MCF 10A (cell line): ENCODE results near the gene KLKB1. TPM values are rescaled to one million over a fixed set of nuclear protein-coding genes. Genes with fewer than 3 reads are reported as not detected.

Source experiments
- Bru-seq: library from RNA; stranded (reverse); fragments of 400-500 nt; gene quantifications from one replicate; lab custom pipeline; 2021; lab: Mats Ljungman, UMichigan
- BruChase-seq, 2 experiments: library from RNA; stranded (reverse); fragments of 400-500 nt; gene quantifications; one replicate each; lab custom pipeline; 2021; lab: Mats Ljungman, UMichigan
- BruUV-seq: library from RNA; stranded (reverse); fragments of 400-500 nt; replicated peaks from 2 replicates; lab custom pipeline; 2021; lab: Mats Ljungman, UMichigan
- CTCF ChIA-PET: fragments of 300-600 bp; sonication (Branson Sonifier 250); formaldehyde crosslinking; extraction: SDS; loops from one replicate; lab custom pipeline; 2021; ENCODE audit warnings: antibody characterized with exemption, inconsistent platforms; lab: Yijun Ruan, JAX
- POLR2A ChIA-PET: fragments of 300-600, 350-650 bp; sonication (Branson Sonifier 250); formaldehyde crosslinking; extraction: SDS; loops from one replicate; lab custom pipeline; 2020; ENCODE audit warnings: antibody characterized with exemption, inconsistent platforms; lab: Yijun Ruan, JAX
- DNase-seq: peaks from one replicate; pipeline ENCODE4 v3.0.0-alpha.2; 2018; ENCODE audit not compliant: unreplicated experiment
- H3K27ac Mint-ChIP-seq: one replicate; pipeline ENCODE4 v1.8.0; 2022; ENCODE audit warnings: mild to moderate bottlenecking, low read depth, mixed read lengths; ENCODE audit not compliant: unreplicated experiment
- H3K27me3 Mint-ChIP-seq: one replicate; pipeline ENCODE4 v1.8.0; 2022; ENCODE audit warnings: mixed read lengths; ENCODE audit not compliant: insufficient read depth, unreplicated experiment
- H3K36me3 Mint-ChIP-seq: one replicate; pipeline ENCODE4 v1.8.0; 2022; ENCODE audit warnings: mild to moderate bottlenecking, moderate library complexity, mixed read lengths; ENCODE audit not compliant: insufficient read depth, unreplicated experiment
- H3K4me1 Mint-ChIP-seq: one replicate; pipeline ENCODE4 v1.8.0; 2022; ENCODE audit warnings: mixed read lengths; ENCODE audit not compliant: insufficient read depth, unreplicated experiment
- H3K4me3 Mint-ChIP-seq: one replicate; pipeline ENCODE4 v1.8.0; 2022; ENCODE audit warnings: mild to moderate bottlenecking, moderate library complexity, mixed read lengths; ENCODE audit not compliant: unreplicated experiment
- H3K9me3 Mint-ChIP-seq: one replicate; pipeline ENCODE4 v1.8.0; 2022; ENCODE audit warnings: mixed read lengths; ENCODE audit not compliant: unreplicated experiment
- CTCF ChIP-seq: fragments of 200-600 bp; IDR thresholded peaks from one replicate; pipeline ENCODE4 v1.8.0; 2022; ENCODE audit warnings: antibody characterized with exemption, mild to moderate bottlenecking; ENCODE audit not compliant: unreplicated experiment
- intact Hi-C: fragments of 100-400 bp; cut with micrococcal nuclease; formaldehyde crosslinking; loops from 2 replicates; pipeline ENCODE4 v1.14.1; 2022
- long read RNA-seq: library from polyadenylated mRNA; stranded (forward); transcript quantifications from one replicate; pipeline ENCODE4 v2.0.0, GENCODE V29; 2022
- total RNA-seq: library from RNA; stranded (reverse); gene quantifications from 2 replicates; pipeline ENCODE4 v1.2.3, GENCODE V29; 2022

The KLKB1 gene
- total RNA-seq (0.21 and 0.96 TPM in 2 replicates), Bru-seq, nascent RNA (percentile 29 among the genes with signal in this experiment), BruChase-seq, experiment 1, labeled RNA remaining after a 6-hour chase (percentile 56 among the genes with signal in this experiment), BruChase-seq, experiment 2, labeled RNA remaining after a 2-hour chase (percentile 50 among the genes with signal in this experiment)
- long read RNA-seq, partial matches to known transcripts = 1 of 3 reads
- long read RNA-seq, other reads (novel, unspliced or antisense) = 2 of 3 reads

- CTCF ChIA-PET = no interaction called here
- Mint-ChIP-seq H3K27ac (no peak within 1 kb of the TSS), H3K9me3 (peaks cover 9% of the 10 kb centered on the region), H3K36me3 (no peaks in the 10 kb centered on the region), H3K4me1 (no peaks in the 10 kb centered on the region), H3K27me3 (no peaks in the 10 kb centered on the region), H3K4me3 (no peak within 1 kb of the TSS)
- TF ChIP-seq CTCF = no peak
- intact Hi-C loops = no loop called here
- BruUV-seq = no TSS peak
- peak; percentile 38 for DNase-seq
- POLR2A ChIA-PET = interaction anchor here (0.6 kb wide), 1 partner anchor 668 kb away, joined by 3 read pairs; no protein-coding TSS in a partner anchor
Measured at GRCh38 chr4:186227221-186227620, at the start of gene KLKB1. Gene KLKB1, plus strand, starts transcription at chr4:186227507. Its CDS starts 689 bp downstream, at chr4:186228196.

DNA sequence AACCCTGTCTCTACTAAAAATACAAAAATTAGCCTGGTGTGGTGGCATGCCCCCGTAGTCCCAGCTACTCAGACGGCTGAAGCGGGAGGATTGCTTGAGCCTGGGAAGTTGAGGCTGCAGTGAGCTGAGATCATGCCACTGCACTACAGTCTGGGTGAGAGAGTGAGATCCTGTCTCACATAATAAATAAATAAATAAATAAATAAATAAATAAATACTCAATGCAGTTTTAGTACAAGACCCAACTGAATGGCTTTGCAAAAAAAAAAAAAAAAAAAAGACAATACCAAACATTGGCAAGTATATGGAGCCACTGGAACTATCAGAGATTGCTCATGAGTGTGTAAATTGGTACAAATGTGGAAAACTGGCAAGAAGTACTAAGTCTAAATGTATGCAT lies 39.2 kb upstream of the KLKB1 start:
- no peak overlapping the region for H3K4me3 Mint-ChIP-seq
- ChIA-PET CTCF (interaction anchor here (0.7 kb wide), 1 partner anchor 35 kb away, joined by 3 read pairs; no protein-coding TSS in a partner anchor), POLR2A (no interaction called here)
- no peaks in the 10 kb centered on the region for H3K27me3 Mint-ChIP-seq
- no TSS peak for BruUV-seq
- TF ChIP-seq CTCF = no peak
- intact Hi-C loops = no loop called here
- H3K36me3 Mint-ChIP-seq = peaks cover 9% of the 10 kb centered on the region
- peaks cover 7% of the 10 kb centered on the region for H3K9me3 Mint-ChIP-seq
- no peaks in the 10 kb centered on the region for H3K4me1 Mint-ChIP-seq
- no peak for DNase-seq
- no peak overlapping the region for H3K27ac Mint-ChIP-seq

GRCh38 chr4:186189656-186190055 lies 37.7 kb upstream of the KLKB1 start:
- Mint-ChIP-seq H3K4me3 (peak overlapping the region; percentile 87), H3K36me3 (peaks cover 9% of the 10 kb centered on the region), H3K9me3 (peaks cover 7% of the 10 kb centered on the region), H3K4me1 (no peaks in the 10 kb centered on the region), H3K27me3 (no peaks in the 10 kb centered on the region), H3K27ac (no peak overlapping the region)
- TF ChIP-seq CTCF = no peak
- intact Hi-C loops = loop anchor here (5.0 kb wide), 1 partner anchor 122 kb away; the partner anchor contains the start of gene TLR3
- no TSS peak for BruUV-seq
- ChIA-PET CTCF (interaction anchor here (0.7 to 1.0 kb wide), 2 partner anchors 26 to 40 kb away, joined by 4 to 5 read pairs; no protein-coding TSS in a partner anchor), POLR2A (interaction anchor here (0.6 to 1.7 kb wide), 2 partner anchors 43 to 663 kb away, joined by 3 read pairs; no protein-coding TSS in a partner anchor)
- DNase-seq = no peak

- Mint-ChIP-seq H3K9me3 (no peaks in the 10 kb centered on the region), H3K4me3 (peak overlapping the region; percentile 87), H3K27ac (peak overlapping the region; percentile 51), H3K4me1 (no peaks in the 10 kb centered on the region), H3K27me3 (no peaks in the 10 kb centered on the region), H3K36me3 (peaks cover 4% of the 10 kb centered on the region)
- ChIA-PET CTCF (interaction anchor here (0.6 to 1.3 kb wide), 6 partner anchors 11 to 472 kb away, joined by 3 to 4 read pairs (median 3); no protein-coding TSS in a partner anchor), POLR2A (interaction anchor here (0.7 to 2.3 kb wide), 4 partner anchors 23 to 547 kb away, joined by 3 to 12 read pairs (median 4); partner anchors contain the start of gene TLR3)
- TSS peak; percentile 45 for BruUV-seq
- DNase-seq = no peak
- no peak for TF ChIP-seq CTCF
- intact Hi-C loops = loop anchor here (5.0 kb wide), 1 partner anchor 123 kb away; the partner anchor contains the start of gene TLR3
Measured at GRCh38 chr4:186190581-186191199, 36.6 kb upstream of the KLKB1 start.
